A549 (cell line): ENCODE data around the gene LYSMD1. TPM values are rescaled to one million over a fixed set of nuclear protein-coding genes. Genes with fewer than 3 reads are reported as not detected.

Experiments used
- ATAC-seq, 2 experiments: fragments of 200-7000 bp in 1 of 2; fragments of >200 bp in 1 of 2; cut with Nextera tagmentation in 1 of 2; cut with Tn5 transposase in 1 of 2; 3 replicates each; pipeline versions ENCODE4 v1.8.0 to v1.9.1; 2018 to 2020; ENCODE audit warnings: mild to moderate bottlenecking in 1 of 2, moderate library complexity in 1 of 2
- CTCF ChIA-PET: fragments of 300-600 bp; sonication (Branson Sonifier 250); formaldehyde crosslinking; extraction: SDS; loops from one replicate; lab custom pipeline; 2021; ENCODE audit warnings: antibody characterized with exemption, inconsistent platforms; lab: Yijun Ruan, JAX
- POLR2A ChIA-PET: fragments of 350-600 bp; formaldehyde crosslinking; extraction: SDS; loops from one replicate; lab custom pipeline; 2021; ENCODE audit warnings: antibody characterized with exemption, inconsistent platforms; lab: Yijun Ruan, JAX
- DNase-seq, 2 experiments: peaks; one replicate each; pipeline versions ENCODE4 v3.0.0 to v3.0.0-alpha.2; 2011 to 2016; ENCODE audit warnings: low read depth in 1 of 2, low spot score in 1 of 2
- FAIRE-seq: peaks from 2 replicates; lab custom pipeline; 2011; peaks lifted over from hg19 to GRCh38; lab: Jason Lieb, UNC
- H3K27ac ChIP-seq, 2 experiments: fragments of >200 bp; sonication (Bioruptor Twin); formaldehyde crosslinking; 3 replicates each; pipeline ENCODE4 v1.5.1; 2016 to 2017
- H3K4me1 ChIP-seq: fragments of >200 bp; sonication (Bioruptor Twin); formaldehyde crosslinking; 3 replicates; pipeline ENCODE4 v1.6.1; 2016
- H3K4me2 ChIP-seq: fragments of >200 bp; sonication (Bioruptor Twin); formaldehyde crosslinking; 3 replicates; pipeline ENCODE4 v1.6.1; 2016
- H3K4me3 ChIP-seq: fragments of >200 bp; sonication (Bioruptor Twin); formaldehyde crosslinking; 3 replicates; pipeline ENCODE4 v1.5.1; 2016
- H3K9me3 ChIP-seq: fragments of >200 bp; sonication (Bioruptor Twin); formaldehyde crosslinking; 3 replicates; pipeline ENCODE4 v1.6.1; 2016
- CBX8 ChIP-seq: fragments of 200-600 bp; sonication (generic); IDR thresholded peaks from 2 replicates; pipeline ENCODE4 v1.6.1; 2016
- GATA3 ChIP-seq: IDR thresholded peaks from 2 replicates; pipeline ENCODE4 v1.6.1; 2012; ENCODE audit warnings: borderline replicate concordance
- HOXB5 ChIP-seq: fragments of 250-450 bp; sonication (Bioruptor Pico); IDR thresholded peaks from 2 replicates; pipeline ENCODE4 v1.5.0; 2020; ENCODE audit warnings: mild to moderate bottlenecking, moderate library complexity
- JUNB ChIP-seq: fragments of >200 bp; sonication (Bioruptor Twin); formaldehyde crosslinking; IDR thresholded peaks from 2 replicates; pipeline ENCODE4 v1.6.1; 2016
- KDM1A ChIP-seq: fragments of 200-600 bp; sonication (generic); IDR thresholded peaks from 2 replicates; pipeline ENCODE4 v1.6.1; 2016; ENCODE audit warnings: low read depth, mild to moderate bottlenecking
- MAFK ChIP-seq: fragments of 450-650 bp; IDR thresholded peaks from 2 replicates; pipeline ENCODE4 v1.6.1; 2014; ENCODE audit not compliant: partially characterized antibody
- MAZ ChIP-seq: fragments of 150-350 bp; IDR thresholded peaks from 2 replicates; pipeline ENCODE4 v1.6.1; 2014; ENCODE audit warnings: antibody characterized with exemption, low read depth, low read length, borderline replicate concordance
- MYC ChIP-seq: IDR thresholded peaks from 2 replicates; pipeline ENCODE4 v1.6.1; 2012; ENCODE audit warnings: mild to moderate bottlenecking, inconsistent platforms, low read length, improper control_type of control experiment, borderline replicate concordance
- PHF8 ChIP-seq: fragments of 200-600 bp; sonication (generic); IDR thresholded peaks from 2 replicates; pipeline ENCODE4 v1.6.1; 2016; ENCODE audit warnings: low read depth, mild to moderate bottlenecking, antibody characterized with exemption, moderate library complexity, borderline replicate concordance
- RARB ChIP-seq: fragments of 250-450 bp; sonication (Bioruptor Pico); IDR thresholded peaks from 2 replicates; pipeline ENCODE4 v1.8.0; 2021; ENCODE audit warnings: mild to moderate bottlenecking, moderate library complexity
- RCOR1 ChIP-seq: fragments of 150-350 bp; IDR thresholded peaks from 2 replicates; pipeline ENCODE4 v1.6.1; 2014; ENCODE audit warnings: antibody characterized with exemption, low read length, low read depth
- TFCP2L1 ChIP-seq: fragments of 250-450 bp; sonication (Bioruptor Pico); IDR thresholded peaks from 2 replicates; pipeline ENCODE4 v1.5.0; 2021; ENCODE audit warnings: mild to moderate bottlenecking
- ZC3H11A ChIP-seq: fragments of 450-650 bp; IDR thresholded peaks from 2 replicates; pipeline ENCODE4 v1.6.1; 2014; ENCODE audit warnings: antibody characterized with exemption, mild to moderate bottlenecking
- ZNF302 ChIP-seq: fragments of 250-450 bp; sonication (Bioruptor Pico); IDR thresholded peaks from 2 replicates; pipeline ENCODE4 v1.9.0; 2021; ENCODE audit warnings: inconsistent platforms, mild to moderate bottlenecking, moderate library complexity
- WGBS: methylation state at CpG from one replicate; pipeline ENCODE4 v1.1.6; 2017; ENCODE audit errors: missing lambda C conversion rate; 5-methylcytosine and 5-hydroxymethylcytosine counted together
- polyA plus RNA-seq, 4 experiments: library from polyadenylated mRNA; depleted of rRNA in 3 of 4; stranded (reverse); fragments of >200 nt; fragmentation: RNase III in 1 of 4; extraction: RNeasy Plus Mini Kit Qiagen cat#74134 plus additional on column Dnase treatment in 1 of 4; gene quantifications; 2 replicates in 3 of 4; 3 replicates in 1 of 4; pipeline ENCODE4 v1.2.3, GENCODE V29; 2011 to 2017
- TF ChIP-seq, protein P1 (sequence below): fragments of 450-650 bp; IDR thresholded peaks from 2 replicates; pipeline ENCODE4 v1.6.1; 2014; ENCODE audit warnings: antibody characterized with exemption
- TF ChIP-seq, protein P2 (sequence below): fragments of >200 bp; sonication (Bioruptor Twin); formaldehyde crosslinking; IDR thresholded peaks from 2 replicates; pipeline ENCODE4 v1.6.1; 2016
- TF ChIP-seq, protein P3 (sequence below): fragments of 150-350 bp; IDR thresholded peaks from 2 replicates; pipeline ENCODE4 v1.6.1; 2014; ENCODE audit warnings: low read depth, mild to moderate bottlenecking, low read length
- TF ChIP-seq, protein P4 (sequence below): fragments of >200 bp; sonication (Bioruptor Twin); formaldehyde crosslinking; IDR thresholded peaks from 3 replicates; pipeline ENCODE4 v1.5.1; 2016
- TF ChIP-seq, protein P5 (sequence below): fragments of 200-600 bp; sonication (generic); IDR thresholded peaks from 2 replicates; pipeline ENCODE4 v1.6.1; 2016; ENCODE audit warnings: antibody characterized with exemption, mild to moderate bottlenecking, moderate library complexity

Gene LYSMD1
- polyA plus RNA-seq, 2 of the 4 experiments (the other 2 are of a cell fraction): 7.0 to 10.5 TPM

DNA sequence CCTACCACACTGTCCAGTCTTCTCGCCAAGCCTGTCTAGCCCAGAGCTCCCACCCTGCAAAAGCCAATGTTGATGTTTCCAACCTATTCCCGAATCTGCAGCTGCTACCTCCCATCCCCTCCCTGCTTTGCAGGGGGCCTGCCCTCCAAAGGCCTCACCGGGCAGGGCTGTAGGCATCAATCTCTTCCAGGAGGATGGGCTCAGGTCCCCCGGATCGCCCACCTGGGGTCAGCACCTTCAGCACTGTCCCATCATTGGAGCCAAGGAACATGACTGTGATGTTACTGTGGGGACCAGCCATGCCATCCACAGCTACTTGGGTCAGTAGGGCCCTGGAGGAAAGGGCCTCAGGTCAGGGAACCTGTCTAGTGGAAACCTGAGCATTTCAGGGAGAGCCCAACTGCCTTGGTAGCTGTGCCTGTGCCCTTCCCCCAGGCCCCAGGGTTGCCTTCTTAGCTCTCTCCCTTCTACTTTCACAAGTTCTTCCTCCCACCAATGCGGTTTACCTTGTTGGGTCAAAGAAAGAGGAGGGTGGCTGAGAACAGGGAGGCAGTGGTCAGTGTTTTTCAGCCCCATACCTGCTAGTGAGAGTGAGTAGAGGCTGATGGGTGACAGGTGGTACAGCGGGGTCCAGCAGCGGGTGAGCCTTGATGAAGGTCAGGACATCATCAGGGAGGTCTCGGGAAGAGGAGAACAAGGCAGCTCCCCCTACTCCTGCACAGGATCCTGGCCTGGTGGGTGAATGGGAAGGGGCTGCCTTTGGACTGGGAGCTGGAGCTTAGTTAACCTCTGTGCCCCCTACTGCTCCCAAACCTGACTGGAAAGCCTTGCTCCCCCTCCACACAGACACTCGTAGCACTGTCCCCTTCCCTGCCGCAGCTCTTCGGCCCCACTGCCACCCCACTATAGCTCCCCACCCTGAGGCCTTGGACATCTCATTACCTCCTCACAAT, 30.0 kb downstream of the LYSMD1 start:
- TF ChIP-seq RCOR1 (no peak), MAZ (no peak), RARB (CRISPR knock-in tag) (no peak), HOXB5 (CRISPR knock-in tag) (no peak), JUNB (no peak), MAFK (no peak), TFCP2L1 (CRISPR knock-in tag) (no peak), PHF8 (no peak), ZC3H11A (no peak), MYC (no peak), KDM1A (no peak), GATA3 (no peak)
- TF ChIP-seq, protein P1, sequence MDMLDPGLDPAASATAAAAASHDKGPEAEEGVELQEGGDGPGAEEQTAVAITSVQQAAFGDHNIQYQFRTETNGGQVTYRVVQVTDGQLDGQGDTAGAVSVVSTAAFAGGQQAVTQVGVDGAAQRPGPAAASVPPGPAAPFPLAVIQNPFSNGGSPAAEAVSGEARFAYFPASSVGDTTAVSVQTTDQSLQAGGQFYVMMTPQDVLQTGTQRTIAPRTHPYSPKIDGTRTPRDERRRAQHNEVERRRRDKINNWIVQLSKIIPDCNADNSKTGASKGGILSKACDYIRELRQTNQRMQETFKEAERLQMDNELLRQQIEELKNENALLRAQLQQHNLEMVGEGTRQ: no peak
- TF ChIP-seq, protein P2, sequence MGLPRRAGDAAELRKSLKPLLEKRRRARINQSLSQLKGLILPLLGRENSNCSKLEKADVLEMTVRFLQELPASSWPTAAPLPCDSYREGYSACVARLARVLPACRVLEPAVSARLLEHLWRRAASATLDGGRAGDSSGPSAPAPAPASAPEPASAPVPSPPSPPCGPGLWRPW: no peak
- TF ChIP-seq, protein P3, sequence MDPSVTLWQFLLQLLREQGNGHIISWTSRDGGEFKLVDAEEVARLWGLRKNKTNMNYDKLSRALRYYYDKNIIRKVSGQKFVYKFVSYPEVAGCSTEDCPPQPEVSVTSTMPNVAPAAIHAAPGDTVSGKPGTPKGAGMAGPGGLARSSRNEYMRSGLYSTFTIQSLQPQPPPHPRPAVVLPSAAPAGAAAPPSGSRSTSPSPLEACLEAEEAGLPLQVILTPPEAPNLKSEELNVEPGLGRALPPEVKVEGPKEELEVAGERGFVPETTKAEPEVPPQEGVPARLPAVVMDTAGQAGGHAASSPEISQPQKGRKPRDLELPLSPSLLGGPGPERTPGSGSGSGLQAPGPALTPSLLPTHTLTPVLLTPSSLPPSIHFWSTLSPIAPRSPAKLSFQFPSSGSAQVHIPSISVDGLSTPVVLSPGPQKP: no peak
- TF ChIP-seq, protein P4, sequence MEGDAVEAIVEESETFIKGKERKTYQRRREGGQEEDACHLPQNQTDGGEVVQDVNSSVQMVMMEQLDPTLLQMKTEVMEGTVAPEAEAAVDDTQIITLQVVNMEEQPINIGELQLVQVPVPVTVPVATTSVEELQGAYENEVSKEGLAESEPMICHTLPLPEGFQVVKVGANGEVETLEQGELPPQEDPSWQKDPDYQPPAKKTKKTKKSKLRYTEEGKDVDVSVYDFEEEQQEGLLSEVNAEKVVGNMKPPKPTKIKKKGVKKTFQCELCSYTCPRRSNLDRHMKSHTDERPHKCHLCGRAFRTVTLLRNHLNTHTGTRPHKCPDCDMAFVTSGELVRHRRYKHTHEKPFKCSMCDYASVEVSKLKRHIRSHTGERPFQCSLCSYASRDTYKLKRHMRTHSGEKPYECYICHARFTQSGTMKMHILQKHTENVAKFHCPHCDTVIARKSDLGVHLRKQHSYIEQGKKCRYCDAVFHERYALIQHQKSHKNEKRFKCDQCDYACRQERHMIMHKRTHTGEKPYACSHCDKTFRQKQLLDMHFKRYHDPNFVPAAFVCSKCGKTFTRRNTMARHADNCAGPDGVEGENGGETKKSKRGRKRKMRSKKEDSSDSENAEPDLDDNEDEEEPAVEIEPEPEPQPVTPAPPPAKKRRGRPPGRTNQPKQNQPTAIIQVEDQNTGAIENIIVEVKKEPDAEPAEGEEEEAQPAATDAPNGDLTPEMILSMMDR: no peak
- H3K4me1 ChIP-seq: no peaks in the 10 kb centered on the region
- H3K27ac ChIP-seq: no peak overlapping the region
- FAIRE-seq: no peak
- DNase-seq: no peak
- H3K4me3 ChIP-seq: no peak overlapping the region
- no peak overlapping the region for H3K4me2 ChIP-seq
- WGBS: 78% methylated on average over 12 of the region's 12 CpGs
- ATAC-seq: peak in 1 of 2 experiments; percentile 39; a peak in 2 of 6 replicates
- H3K9me3 ChIP-seq: no peaks in the 10 kb centered on the region
- POLR2A ChIA-PET: no interaction called here
- CTCF ChIA-PET: interaction anchor here (1.0 to 3.8 kb wide), 9 partner anchors 9 to 65 kb away, joined by 3 to 23 read pairs (median 4); partner anchors contain the start of genes GABPB2 and TNFAIP8L2

DNA sequence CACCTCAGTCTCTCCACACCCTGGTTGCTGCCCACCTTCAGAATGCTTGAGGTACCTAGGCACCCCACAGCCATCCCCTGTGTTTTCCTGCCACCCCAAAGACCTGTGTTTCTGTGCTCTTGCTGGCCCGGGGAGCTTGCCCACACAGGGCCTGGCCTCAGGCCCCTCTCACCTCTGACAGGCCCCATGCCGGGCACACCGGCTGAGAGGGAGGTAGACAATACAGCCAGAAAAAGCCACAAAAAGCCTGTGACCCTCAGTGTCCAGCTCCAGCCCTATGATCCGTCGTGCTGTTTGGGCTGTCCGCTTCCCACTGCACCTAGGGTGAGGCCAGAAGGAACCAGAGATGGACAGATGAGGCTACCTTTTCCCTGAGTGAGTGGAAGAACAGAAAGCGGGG, 30.7 kb downstream of the LYSMD1 start:
- no peaks in the 10 kb centered on the region for H3K9me3 ChIP-seq
- H3K4me3 ChIP-seq: no peak overlapping the region
- 84% methylated on average over 7 of the region's 7 CpGs for WGBS
- FAIRE-seq (no peak), DNase-seq (no peak), ATAC-seq (no peak; a peak in 1 of 6 replicates)
- ChIA-PET POLR2A (no interaction called here), CTCF (interaction anchor here (0.9 to 3.8 kb wide), 10 partner anchors 10 to 64 kb away, joined by 3 to 23 read pairs (median 4); partner anchors contain the start of genes GABPB2 and TNFAIP8L2)
- TF ChIP-seq HOXB5 (CRISPR knock-in tag): no peak
- TF ChIP-seq JUNB: no peak
- TF ChIP-seq, protein P5, sequence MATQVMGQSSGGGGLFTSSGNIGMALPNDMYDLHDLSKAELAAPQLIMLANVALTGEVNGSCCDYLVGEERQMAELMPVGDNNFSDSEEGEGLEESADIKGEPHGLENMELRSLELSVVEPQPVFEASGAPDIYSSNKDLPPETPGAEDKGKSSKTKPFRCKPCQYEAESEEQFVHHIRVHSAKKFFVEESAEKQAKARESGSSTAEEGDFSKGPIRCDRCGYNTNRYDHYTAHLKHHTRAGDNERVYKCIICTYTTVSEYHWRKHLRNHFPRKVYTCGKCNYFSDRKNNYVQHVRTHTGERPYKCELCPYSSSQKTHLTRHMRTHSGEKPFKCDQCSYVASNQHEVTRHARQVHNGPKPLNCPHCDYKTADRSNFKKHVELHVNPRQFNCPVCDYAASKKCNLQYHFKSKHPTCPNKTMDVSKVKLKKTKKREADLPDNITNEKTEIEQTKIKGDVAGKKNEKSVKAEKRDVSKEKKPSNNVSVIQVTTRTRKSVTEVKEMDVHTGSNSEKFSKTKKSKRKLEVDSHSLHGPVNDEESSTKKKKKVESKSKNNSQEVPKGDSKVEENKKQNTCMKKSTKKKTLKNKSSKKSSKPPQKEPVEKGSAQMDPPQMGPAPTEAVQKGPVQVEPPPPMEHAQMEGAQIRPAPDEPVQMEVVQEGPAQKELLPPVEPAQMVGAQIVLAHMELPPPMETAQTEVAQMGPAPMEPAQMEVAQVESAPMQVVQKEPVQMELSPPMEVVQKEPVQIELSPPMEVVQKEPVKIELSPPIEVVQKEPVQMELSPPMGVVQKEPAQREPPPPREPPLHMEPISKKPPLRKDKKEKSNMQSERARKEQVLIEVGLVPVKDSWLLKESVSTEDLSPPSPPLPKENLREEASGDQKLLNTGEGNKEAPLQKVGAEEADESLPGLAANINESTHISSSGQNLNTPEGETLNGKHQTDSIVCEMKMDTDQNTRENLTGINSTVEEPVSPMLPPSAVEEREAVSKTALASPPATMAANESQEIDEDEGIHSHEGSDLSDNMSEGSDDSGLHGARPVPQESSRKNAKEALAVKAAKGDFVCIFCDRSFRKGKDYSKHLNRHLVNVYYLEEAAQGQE: no peak
- no peak for TF ChIP-seq GATA3
- TF ChIP-seq CBX8: no peak
- no peak for TF ChIP-seq ZNF302 (CRISPR knock-in tag)
- no peak overlapping the region for H3K4me2 ChIP-seq
- no peak overlapping the region for H3K27ac ChIP-seq
- H3K4me1 ChIP-seq: no peaks in the 10 kb centered on the region
